Endothelial cell (in vitro differentiated cells): ENCODE measurements around the gene FOLR2. TPM values are rescaled to one million over a fixed set of nuclear protein-coding genes. Genes with fewer than 3 reads are reported as not detected.

Experiments
- DNase-seq: peaks from one replicate; pipeline ENCODE4 v3.0.0; 2021; ENCODE audit warnings: low spot score
- H3K27ac Mint-ChIP-seq: one replicate; pipeline ENCODE4 v1.8.0; 2021; ENCODE audit warnings: mixed read lengths, inconsistent platforms; ENCODE audit not compliant: unreplicated experiment
- H3K27me3 Mint-ChIP-seq: one replicate; pipeline ENCODE4 v1.8.0; 2021; ENCODE audit warnings: mild to moderate bottlenecking, moderate library complexity, mixed read lengths, inconsistent platforms; ENCODE audit not compliant: unreplicated experiment
- H3K36me3 Mint-ChIP-seq: one replicate; pipeline ENCODE4 v1.8.0; 2021; ENCODE audit warnings: mild to moderate bottlenecking, low read depth, mixed read lengths, inconsistent platforms; ENCODE audit not compliant: unreplicated experiment
- H3K4me1 Mint-ChIP-seq: one replicate; pipeline ENCODE4 v1.8.0; 2021; ENCODE audit warnings: mild to moderate bottlenecking, mixed read lengths, inconsistent platforms; ENCODE audit not compliant: unreplicated experiment
- H3K4me3 Mint-ChIP-seq: one replicate; pipeline ENCODE4 v1.8.0; 2021; ENCODE audit warnings: mild to moderate bottlenecking, mixed read lengths, inconsistent platforms; ENCODE audit not compliant: unreplicated experiment
- H3K9me3 Mint-ChIP-seq: one replicate; pipeline ENCODE4 v1.8.0; 2021; ENCODE audit warnings: mixed read lengths, inconsistent platforms; ENCODE audit not compliant: unreplicated experiment
- total RNA-seq: library from RNA; stranded (reverse); fragmentation: NEBNext Ultra II Directional; extraction: Animal tissue kit (Norgen Biotek cat#: 25700); gene quantifications from one replicate; pipeline ENCODE4 v1.2.1, GENCODE V29; 2021; ENCODE audit not compliant: unreplicated experiment
- TF ChIP-seq, protein P1 (sequence below): fragments of 200-600 bp; sonication (generic); IDR thresholded peaks from one replicate; pipeline ENCODE4 v1.5.0; 2021; ENCODE audit warnings: antibody characterized with exemption; ENCODE audit not compliant: unreplicated experiment

The FOLR2 gene
- total RNA-seq, 1 donor from 2014 or later: not detected

DNA sequence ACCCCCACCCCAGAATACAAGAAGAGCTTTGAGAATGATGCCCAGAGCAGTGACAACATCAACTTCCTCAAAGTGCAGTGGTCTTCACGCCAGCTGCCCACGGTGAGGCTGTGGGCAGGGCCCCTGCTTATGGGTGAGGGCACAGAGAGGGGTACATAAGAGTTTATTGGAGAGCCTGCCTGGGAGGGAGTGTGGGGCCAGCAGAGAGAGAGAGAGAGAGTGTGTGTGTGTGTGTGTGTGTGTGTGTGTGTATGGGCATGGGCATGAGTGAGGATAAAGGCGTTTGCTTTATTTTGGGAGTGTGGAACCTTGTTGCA, 17.9 kb downstream of the FOLR2 start:
- Mint-ChIP-seq H3K4me1 (peaks cover 12% of the 10 kb centered on the region), H3K4me3 (peak overlapping the region; percentile 30), H3K9me3 (no peaks in the 10 kb centered on the region), H3K27ac (no peak overlapping the region), H3K36me3 (peaks cover 28% of the 10 kb centered on the region), H3K27me3 (peaks cover 22% of the 10 kb centered on the region)
- TF ChIP-seq, protein P1, sequence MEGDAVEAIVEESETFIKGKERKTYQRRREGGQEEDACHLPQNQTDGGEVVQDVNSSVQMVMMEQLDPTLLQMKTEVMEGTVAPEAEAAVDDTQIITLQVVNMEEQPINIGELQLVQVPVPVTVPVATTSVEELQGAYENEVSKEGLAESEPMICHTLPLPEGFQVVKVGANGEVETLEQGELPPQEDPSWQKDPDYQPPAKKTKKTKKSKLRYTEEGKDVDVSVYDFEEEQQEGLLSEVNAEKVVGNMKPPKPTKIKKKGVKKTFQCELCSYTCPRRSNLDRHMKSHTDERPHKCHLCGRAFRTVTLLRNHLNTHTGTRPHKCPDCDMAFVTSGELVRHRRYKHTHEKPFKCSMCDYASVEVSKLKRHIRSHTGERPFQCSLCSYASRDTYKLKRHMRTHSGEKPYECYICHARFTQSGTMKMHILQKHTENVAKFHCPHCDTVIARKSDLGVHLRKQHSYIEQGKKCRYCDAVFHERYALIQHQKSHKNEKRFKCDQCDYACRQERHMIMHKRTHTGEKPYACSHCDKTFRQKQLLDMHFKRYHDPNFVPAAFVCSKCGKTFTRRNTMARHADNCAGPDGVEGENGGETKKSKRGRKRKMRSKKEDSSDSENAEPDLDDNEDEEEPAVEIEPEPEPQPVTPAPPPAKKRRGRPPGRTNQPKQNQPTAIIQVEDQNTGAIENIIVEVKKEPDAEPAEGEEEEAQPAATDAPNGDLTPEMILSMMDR: no peak
- no peak for DNase-seq

- Mint-ChIP-seq H3K4me3 (no peak overlapping the region), H3K4me1 (peaks cover 12% of the 10 kb centered on the region), H3K27ac (no peak overlapping the region), H3K27me3 (peaks cover 23% of the 10 kb centered on the region), H3K36me3 (peaks cover 28% of the 10 kb centered on the region), H3K9me3 (no peaks in the 10 kb centered on the region)
- TF ChIP-seq, protein P1: no peak
- DNase-seq: no peak
Observed at GRCh38 chr11:72234920-72235319, 18.3 kb downstream of the FOLR2 start.

DNA sequence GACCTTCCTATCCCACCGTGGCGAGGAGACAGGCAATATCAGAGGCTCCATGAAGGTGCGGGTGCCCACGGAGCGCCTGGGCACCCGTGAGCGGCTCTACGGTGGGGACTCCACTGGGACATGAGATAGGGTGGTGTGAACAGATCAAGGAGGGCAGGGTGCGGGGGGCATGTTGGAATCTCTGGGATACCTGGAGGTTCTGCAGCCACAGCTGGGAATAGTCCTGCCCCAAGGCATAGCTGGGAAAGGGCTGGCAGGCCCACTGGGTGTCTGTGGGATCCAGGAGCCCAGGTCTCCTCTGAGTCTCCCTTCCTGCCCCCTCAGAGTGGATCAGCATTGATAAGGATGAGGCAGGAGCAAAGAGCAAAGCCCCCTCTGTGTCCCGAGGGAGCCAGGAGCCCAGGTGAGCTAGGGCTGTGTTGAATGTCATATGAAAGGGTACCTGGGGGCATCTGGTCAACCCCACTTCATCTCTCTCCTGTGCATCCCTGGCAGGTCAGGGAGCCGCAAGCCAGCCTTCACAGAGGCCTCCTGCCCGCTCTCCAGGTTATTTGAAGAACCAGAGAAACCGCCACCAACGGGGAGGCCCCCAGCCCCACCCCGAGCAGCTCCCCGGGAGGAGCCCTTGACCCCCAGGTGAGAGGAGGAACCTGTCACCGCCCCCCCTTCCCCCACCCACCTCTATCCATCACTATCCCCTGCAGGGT, 18.9 kb downstream of the FOLR2 start:
- Mint-ChIP-seq H3K36me3 (peaks cover 28% of the 10 kb centered on the region), H3K4me1 (peaks cover 14% of the 10 kb centered on the region), H3K27ac (no peak overlapping the region), H3K4me3 (no peak overlapping the region), H3K27me3 (peaks cover 26% of the 10 kb centered on the region), H3K9me3 (no peaks in the 10 kb centered on the region)
- TF ChIP-seq, protein P1: no peak
- no peak for DNase-seq

DNA sequence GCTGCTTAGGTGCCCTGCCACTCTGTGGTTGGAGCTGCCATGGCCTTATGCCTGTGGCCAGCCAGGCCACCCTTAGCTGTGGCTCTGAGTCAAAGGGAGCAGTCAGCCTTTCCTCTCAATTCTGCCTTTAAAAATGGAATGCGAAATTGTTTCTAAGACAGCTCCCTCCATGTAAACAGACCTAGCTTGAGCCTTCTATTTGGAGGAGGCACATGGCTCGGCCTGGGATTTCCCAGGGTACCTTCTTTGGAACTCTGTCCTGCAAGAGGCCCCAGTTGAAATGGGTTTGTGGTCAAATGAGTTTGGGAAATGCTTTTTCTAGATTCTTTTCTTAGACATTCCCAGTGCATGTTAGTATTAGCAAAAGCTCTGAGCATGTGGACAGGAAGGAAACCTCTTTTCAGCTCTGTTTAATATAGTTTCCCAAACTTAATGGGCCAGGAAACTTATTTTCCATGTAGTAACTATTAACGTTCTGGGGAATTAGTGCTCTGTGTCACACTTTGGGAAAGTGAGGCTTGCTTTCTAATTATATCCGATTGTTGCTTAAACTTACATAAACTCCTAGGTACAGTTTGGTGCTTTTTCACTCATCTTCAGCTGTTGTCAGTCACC, 19.6 kb downstream of the FOLR2 start:
- TF ChIP-seq, protein P1: no peak
- peak overlapping the region; percentile 52 for H3K4me3 Mint-ChIP-seq
- H3K27me3 Mint-ChIP-seq: peaks cover 29% of the 10 kb centered on the region
- H3K27ac Mint-ChIP-seq: no peak overlapping the region
- H3K4me1 Mint-ChIP-seq: peaks cover 14% of the 10 kb centered on the region
- no peak for DNase-seq
- peaks cover 26% of the 10 kb centered on the region for H3K36me3 Mint-ChIP-seq
- no peaks in the 10 kb centered on the region for H3K9me3 Mint-ChIP-seq

DNA sequence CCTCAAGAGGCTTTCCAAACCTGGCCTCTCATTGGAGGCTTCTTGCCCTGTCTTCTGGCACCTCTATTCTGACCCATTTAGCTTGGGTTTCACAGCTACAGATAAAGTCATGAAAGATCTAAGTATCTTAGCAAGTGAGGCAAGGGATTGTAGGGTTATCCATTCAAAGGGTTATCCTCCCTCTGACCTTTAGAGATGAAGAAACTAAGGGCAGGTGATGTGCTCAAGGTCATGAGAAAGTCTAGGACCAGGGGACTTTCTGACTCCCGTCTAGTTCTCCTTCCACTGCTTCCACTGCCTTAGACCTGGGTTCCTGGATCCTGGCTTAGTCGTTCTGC, 20.1 kb downstream of the FOLR2 start:
- Mint-ChIP-seq H3K9me3 (no peaks in the 10 kb centered on the region), H3K27me3 (peaks cover 29% of the 10 kb centered on the region), H3K27ac (no peak overlapping the region), H3K4me3 (peak overlapping the region; percentile 52), H3K4me1 (peaks cover 14% of the 10 kb centered on the region), H3K36me3 (peaks cover 21% of the 10 kb centered on the region)
- no peak for DNase-seq
- TF ChIP-seq, protein P1: no peak
